HG03196 (cell line): ENCODE data around the gene ATP10D.
"Not testable (repeated sequence)": the region's sequence is repeated elsewhere in the genome, so short reads cannot be mapped to it uniquely, and the experiment has no call there.

Experiments used
- ATAC-seq: cut with Tn5 transposase; IDR thresholded peaks from one replicate; pipeline ENCODE4 v1.9.1; 2021; ENCODE audit not compliant: unreplicated experiment

ATP10D gene

DNA sequence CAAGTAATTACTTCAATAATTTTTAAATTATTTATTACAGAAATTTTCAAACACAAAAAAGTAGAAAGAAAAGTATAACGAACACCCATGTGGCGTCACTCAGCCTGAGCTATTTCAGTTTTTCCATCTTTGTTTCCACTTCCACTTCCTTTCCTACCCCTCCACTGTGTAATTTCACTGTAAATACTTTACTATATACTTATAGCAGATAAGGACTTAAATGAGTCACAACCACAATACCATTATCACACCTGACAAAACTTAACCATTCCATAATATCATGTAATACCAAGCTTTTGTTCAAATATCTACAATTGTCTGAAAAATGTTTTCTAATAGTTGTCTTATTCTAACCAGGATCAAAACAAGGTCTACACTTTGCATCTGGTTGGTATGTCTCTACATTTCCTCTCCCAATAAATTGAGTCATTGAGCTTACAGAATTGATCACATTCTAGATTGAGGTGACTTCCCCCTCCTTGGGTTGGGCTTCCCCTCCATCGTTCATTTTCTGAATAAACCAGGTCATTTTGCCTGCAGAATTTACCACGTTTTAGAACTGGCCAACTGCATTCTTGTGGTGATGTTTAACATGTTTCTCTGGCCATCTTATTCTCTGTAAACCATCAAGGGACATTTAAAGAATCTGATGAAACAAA lies 48.7 kb downstream of the ATP10D start:
- ATAC-seq: no peak

DNA sequence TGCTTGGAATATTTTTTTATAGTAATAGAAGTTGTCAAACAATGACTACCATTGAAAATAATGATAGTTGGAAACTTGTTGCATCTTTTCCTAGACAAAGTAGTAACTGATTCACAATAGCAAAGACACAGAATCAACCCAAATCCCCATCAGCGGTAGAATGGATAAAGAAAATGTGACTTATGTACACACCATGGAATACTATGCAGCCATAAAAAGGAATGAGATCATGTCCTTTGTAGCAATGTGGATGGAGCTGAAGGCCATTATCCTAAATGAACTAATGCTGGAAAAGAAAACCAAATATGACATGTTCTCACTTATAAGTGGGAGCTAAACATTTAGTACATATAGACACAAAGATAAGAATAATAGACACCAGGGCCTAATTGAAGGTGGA lies 49.7 kb downstream of the ATP10D start:
- ATAC-seq: no peak

DNA sequence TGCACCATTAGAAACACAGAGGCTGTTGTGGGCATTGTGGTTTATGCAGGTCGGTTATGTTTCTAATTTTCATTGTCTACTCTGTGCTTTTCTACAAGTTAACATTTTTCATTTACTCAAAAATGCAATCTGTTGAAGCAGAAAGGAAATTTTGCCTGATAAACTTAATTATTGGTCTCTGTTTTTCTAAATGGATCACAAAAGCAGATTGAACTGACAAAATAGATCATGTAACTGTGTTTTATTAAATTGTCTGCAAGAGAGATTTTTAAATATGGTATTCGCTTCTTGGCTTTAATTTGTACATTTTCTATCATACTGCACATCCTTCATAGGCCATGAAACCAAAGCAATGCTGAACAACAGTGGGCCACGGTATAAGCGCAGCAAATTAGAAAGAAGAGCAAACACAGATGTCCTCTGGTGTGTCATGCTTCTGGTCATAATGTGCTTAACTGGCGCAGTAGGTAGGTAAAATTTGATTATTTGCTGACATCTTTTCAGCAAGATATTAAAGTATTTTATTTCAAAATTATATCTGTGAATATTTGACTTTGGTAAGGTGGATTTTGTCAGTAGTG lies 50.6 kb downstream of the ATP10D start:
- no peak for ATAC-seq

DNA sequence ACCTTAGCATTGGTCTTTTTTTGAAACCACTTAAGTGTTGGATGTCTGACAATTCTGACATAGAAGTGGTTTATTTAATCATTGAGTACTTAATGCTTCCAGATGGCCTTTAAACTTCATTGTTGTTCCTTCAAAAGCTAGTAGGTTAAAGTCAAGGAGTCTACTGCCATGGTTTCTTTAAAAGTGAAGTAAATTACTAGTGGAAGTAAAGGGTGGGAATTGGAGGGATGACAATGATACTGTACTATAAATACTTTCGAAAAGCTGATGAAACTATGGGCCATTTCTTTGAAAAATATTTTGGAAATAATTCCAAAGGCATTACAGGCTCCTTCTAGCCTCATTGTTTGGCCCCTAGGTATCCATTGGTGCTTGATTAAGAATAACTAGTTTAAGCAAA lies 51.9 kb downstream of the ATP10D start:
- no peak for ATAC-seq

DNA sequence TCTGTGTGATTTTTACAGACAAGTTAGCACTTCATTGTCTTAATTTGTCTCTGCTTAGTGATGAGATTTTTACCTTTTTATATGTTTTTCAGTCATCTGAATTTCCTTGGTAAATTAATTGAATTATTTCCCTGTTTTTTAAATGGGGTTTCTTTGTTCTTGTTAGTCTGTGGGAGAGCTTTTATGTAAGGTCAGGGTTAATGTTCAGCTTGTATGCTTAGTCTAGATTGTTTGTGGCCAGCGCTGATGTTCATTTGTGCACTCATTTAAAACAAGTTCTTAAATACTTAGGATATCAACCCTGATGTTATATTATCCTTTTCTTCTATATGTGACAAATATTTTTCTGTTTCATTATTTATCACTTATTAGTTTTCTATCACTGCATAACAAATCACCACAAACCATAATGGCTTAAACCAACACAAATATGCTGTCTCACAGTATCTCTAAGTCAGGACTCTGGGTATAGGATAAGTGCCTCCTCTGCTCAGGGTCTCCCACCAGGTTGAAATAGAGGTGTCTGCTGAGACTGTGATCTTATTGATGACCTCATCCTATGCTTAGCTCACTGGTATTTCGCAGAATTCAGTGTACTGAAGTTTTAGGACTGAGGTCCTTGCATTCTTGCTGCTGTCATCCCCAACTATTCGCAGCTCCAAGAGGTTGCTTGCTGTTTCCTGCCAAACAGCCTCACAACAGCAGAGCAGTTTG lies 53.2 kb downstream of the ATP10D start:
- ATAC-seq: no peak

DNA sequence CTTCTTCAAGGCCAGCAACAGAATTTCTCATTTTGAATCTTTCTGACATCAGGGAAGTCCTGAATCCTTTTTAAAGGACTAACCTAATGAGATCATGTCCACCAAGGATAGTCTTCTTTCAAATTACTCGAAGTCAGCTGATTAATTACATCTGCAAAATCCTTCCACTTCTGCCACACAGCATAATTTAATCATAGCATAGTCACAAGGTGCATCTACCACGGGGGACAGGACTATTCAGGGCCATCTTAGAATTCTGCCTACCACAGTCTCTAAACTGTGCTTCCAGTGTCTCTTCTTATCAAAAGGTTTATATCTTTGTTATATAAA lies 53.7 kb downstream of the ATP10D start:
- ATAC-seq: no peak

DNA sequence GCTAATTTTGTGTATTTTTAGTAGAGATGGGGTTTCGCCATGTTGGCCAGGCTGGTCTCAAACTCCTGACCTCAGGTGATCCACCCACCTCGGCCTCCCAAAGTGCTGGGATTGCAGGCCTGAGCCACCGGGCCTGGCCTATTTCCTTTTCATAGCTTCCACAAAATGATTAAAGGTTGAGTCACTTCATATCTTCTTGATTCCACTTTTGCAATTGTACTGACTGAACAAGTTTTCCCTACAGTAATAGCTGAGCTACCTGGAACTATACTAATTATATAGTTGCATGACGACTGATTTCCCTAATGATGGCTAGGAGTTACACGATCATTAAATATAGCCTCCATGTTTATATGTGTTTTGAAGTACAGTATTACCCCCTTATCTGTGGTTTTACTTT lies 57.6 kb downstream of the ATP10D start:
- ATAC-seq: not testable (repeated sequence)

DNA sequence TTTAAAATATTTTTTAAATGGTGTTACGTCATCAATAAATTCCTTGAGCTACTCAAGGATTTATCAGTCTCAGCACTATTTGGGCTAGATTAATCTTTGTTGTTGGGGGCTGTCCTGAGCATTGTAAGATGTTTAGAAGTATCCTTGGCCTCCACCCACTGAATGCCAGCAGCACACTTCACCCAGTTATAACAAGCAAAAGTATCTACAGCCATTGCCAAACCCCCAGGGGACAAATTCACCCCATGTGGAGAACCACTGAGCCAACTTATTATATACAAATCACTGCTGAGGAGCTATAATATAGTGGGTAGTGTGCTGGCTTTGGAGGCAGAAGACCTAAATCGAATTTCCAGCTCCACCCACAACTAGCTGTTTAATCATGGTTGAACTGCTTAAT lies 58.3 kb downstream of the ATP10D start:
- no peak for ATAC-seq

DNA sequence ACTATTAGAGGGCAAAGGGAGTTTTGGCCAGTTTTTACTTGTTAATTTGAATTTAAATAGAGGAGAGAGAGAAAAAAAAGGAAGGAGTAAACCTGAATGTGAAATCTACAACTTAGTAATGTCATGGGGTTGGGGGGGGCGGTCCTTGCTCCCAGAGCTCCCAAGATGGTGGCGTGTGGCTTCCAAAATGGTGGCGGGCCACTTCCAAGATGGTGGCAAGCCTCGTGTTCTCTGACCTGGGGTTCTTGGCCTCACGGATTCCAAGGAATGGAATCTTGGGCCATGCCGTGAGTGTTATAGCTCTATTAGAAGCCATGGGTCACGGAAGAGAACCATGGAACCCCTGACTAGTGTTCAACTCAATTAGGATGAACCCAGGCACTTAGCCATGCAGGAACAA lies 65.3 kb downstream of the ATP10D start:
- not testable (repeated sequence) for ATAC-seq

DNA sequence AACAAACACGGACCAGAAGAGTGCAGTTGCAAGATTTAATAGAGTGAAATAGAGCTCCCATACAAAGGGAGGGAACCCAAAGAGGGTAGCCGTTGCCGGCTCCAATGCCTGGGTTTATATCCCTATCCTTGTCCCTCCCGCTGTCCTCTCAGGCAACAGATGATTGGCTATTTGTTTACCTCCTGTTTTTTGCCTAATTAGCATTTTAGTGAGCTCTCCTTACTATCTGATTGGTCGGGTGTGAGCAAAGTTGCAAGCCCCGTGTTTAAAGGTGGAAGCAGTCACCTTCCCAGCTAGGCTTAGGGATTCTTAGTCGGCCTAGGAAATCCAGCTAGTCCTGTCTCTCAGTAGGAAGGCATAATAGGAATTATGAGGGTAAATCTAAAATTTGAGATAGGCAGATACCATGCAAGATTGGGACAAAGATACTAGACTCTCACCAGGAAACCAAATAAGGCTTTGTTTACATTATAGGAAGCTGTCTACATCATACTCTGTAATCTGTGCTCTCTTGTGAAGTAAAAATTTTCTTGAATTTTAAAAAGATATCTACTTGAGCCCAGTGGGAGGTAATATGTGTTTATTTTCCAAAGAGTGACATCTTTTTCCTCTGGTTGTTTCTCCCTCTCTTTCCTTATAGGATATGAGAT lies 65.9 kb downstream of the ATP10D start:
- no peak for ATAC-seq

DNA sequence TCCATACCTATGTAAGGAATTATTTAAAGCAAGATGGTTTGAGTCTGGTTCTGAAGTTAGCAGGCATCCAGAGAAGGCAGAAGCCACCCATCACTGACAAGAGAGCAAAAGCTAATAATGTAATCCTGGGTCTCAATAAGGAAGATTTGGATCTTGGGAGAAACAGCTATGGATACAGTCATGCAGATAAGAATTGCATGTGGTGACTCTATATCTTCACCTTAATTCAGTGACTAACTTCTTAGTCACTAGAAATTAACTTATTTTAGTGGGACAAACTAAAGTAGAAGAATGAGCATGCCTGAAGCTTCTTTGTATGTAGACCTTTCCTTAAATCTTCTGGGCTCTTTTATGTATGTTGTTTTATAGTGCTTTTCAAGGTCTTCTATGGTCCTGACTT lies 66.6 kb downstream of the ATP10D start:
- ATAC-seq: no peak

DNA sequence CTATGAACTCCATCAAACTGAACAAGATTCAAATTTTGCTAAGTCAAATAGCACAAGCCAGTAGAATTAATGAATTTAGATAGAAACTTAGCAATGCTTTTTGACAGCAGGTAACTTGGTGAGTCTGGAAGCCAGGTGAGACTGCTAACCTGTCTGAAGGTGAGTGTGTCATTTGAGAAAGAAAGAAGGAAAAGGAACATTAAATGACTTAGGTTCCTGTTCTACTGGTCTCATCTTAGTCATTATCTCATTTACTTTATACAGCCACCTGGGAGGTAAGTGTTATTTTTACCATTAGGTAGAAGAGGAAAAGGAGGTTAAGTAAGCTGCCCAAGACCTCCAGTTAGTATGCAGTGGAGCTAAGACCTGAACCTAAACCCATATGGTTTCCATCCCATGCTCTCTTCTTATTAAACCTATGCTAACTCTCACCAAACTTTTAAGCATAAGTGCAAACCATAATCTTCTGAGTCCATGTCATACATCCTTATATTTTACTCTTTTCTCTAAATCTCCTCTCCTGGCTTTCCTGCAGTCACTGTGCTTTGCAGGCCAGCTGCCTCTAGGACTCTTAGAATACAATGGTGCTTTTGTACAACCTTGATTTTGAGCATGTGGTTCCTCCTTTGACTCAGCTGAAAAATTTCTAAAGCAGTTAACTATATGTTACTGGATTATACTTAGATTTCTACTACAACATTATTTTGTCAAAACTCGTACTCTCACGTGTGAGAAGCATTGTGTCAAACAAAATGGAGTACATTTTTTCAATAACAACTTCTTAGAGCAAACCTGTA lies 68.5 kb downstream of the ATP10D start:
- no peak for ATAC-seq

DNA sequence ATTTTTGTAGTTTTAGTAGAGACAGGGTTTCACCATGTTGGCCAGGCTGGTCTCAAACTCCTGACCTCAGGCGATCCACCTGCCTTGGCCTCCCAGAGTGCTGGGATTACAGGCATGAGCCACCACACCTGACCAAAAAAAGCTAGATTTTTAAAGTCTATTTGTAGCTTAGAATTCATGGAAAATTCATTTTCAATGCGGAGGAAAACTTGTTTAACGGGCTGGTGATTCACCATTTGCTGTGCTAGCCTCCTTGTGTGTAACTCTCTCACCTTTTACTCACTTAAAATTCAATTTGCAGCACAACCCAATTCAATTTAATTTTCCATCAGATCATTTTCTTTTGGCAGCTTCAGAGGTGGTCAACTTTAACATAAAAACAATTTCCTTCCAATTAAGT lies 70.8 kb downstream of the ATP10D start:
- not testable (repeated sequence) for ATAC-seq

DNA sequence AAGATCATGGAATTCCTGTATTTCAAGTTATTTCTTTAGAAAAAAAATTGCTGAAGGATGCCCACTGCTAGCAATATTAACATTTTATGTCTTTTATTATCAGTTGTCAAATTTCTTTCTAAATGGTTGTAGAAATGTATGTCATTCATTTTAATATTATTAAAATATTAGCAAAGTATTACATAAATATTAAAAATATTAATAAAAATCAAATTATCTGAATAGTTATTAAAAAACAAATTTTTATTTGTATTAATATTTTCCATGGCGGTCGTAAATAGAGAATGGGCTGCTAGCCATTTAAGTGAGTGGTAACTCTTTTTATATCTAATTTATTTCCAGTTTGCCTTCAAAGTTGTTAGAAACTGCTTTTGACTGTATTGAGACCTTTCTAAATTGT lies 72.2 kb downstream of the ATP10D start:
- ATAC-seq: no peak

DNA sequence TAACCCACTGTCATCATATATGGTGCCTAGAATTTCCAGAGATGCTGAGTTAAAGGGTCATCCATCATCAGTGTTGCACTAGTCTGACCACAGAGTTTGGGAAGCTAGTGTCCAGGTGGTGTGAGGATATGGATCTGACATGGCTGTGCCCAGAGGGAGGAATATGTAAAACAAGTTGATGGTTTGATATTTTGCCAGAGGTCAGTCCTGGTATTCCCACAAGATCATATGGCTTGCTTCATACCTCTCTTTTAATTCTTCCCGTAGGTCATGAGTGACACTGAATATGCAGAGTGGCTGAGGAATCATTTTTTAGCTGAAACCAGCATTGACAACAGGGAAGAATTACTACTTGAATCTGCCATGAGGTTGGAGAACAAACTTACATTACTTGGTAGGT lies 75.6 kb downstream of the ATP10D start:
- ATAC-seq: no peak

DNA sequence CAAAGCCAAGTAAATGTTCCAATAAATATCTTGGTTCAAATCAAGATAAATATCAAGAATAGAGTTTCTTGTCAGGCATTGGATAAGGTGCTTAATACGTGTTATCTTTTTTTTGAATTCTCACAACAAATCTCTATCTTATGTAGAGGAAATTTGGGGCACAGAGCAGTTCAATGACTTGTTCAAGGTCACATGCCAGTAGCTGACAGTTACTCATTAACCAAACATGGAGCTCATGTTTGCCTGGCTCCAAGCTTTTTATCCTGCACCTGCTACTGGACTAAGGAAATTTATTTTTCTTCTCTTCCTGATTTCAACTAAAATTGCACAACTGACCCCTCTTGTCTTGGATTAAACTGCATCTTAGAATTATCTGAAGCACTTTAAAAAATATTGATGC lies 76.3 kb downstream of the ATP10D start:
- ATAC-seq: no peak

DNA sequence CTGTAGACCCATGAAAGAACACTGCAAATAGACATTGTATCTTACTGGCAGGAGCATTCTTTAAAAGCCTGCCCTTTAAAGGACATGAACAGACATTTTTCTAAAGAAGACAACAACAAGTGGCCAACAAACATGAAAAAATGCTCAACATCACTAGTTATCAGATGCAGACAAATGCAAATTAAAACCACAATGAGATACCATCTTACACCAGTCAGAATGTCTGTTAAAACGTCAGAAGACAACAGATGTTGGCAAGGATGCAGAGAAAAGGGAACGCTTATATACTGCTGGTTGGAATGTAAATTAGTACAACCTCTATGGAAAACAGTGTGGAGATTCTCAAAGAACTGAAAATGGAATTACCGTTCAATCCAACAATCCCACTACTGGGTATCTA lies 77.2 kb downstream of the ATP10D start:
- ATAC-seq: no peak

DNA sequence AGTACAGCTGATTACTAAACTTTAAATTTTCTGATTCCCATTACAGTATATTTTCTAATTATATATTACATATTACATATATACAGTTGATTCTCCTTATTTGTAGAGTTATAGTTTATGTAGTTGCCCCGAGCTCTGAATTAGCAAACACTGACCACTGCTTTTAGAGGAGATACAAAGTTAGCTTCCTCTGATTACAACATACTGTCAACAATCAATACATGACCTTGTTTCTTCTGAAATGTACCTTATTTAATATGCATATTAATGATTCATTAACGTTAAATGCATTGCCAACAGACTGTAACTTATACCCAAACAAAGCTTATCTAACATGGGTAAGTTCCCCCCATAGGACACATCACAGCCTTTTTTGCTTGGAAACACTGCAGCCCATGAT lies 81.5 kb downstream of the ATP10D start:
- no peak for ATAC-seq

DNA sequence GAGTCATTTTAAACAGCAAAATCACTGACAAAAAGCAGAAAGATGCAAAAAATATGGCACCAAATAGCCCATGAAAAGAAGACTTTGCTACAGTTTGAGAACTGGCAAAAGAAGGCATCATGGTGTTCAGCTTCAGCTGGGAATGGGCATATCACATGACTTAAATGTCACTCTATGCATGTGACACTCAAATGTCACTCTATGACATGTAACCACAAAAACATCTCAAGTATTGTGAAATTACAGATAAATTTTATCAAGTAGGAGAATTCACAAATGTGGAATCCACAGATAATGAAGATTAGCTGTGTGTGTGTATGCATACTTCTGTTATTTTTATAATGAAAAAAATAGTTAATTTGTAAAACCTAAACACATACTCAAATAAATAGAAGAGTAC lies 81.9 kb downstream of the ATP10D start:
- no peak for ATAC-seq

DNA sequence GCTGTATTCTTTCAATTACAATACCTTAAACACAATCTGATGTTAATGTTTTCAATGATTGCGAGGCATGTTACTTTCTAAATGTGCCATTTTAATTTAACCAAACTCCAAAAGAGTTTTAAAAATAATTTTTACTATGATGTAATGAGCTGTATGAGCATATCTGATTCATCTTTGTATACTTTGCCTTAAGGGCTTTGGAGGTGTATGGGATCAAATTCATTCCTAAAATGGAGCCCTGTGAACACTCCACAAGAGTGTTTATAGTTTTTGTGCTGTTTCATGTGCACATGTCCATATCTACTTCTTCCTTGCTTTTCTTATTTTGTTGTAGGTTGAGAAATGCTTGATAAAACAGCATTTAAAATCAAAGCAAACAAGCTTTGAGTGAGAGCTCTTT lies 82.4 kb downstream of the ATP10D start:
- no peak for ATAC-seq

DNA sequence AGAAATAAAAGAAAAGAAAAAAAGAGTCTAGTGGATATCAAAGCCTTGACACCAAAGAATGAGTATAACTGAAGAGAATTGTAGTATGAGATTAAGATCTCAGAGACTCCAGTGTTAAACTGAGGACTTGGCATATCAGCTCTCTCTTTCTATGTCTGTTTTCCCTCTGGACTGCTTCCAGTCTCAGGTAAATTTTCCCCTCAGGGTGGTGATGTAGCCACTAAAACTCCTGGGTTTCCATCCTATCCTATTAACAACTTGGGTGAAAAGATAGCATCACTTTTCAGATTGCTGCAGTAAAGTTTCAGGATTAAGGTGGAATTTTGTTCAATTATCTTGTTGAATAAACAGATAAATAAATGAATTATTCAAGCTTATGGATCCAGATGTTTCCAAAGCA lies 85.7 kb downstream of the ATP10D start:
- no peak for ATAC-seq
